H1 (cell line): Measurements from ENCODE around the gene IRF2BP1. TPM values are rescaled to one million over a fixed set of nuclear protein-coding genes. Genes with fewer than 3 reads are reported as not detected.
A peak's percentile ranks its signal among the peaks of the same experiment; 100 is the strongest.

ENCODE experiments used
- CTCF ChIA-PET: fragments of 300-600 bp; sonication (Branson Sonifier 250); formaldehyde crosslinking; loops from one replicate; lab custom pipeline; 2021; ENCODE audit not compliant: partially characterized antibody; lab: Charles Lee
- POLR2A ChIA-PET: fragments of 300-600 bp; sonication (Branson Sonifier 250); formaldehyde crosslinking; loops from one replicate; lab custom pipeline; 2021; ENCODE audit warnings: inconsistent platforms; ENCODE audit not compliant: partially characterized antibody; lab: Charles Lee
- DNase-seq, 2 experiments: peaks; one replicate each; pipeline versions ENCODE4 v3.0.0 to v3.0.0-alpha.2; 2010 to 2022; ENCODE audit warnings: low spot score in 2 of 2, low read depth in 1 of 2, mixed read lengths in 1 of 2
- FAIRE-seq: peaks from 2 replicates; lab custom pipeline; 2011; peaks lifted over from hg19 to GRCh38; lab: Jason Lieb, UNC
- H2AFZ ChIP-seq: 2 replicates; pipeline ENCODE4 v1.8.1; 2012; ENCODE audit warnings: low read length, inconsistent platforms
- H2AK5ac ChIP-seq: 2 replicates; pipeline ENCODE4 v1.6.1; 2013; ENCODE audit warnings: low read depth, low read length
- H2BK120ac ChIP-seq: replicated peaks from 2 replicates; pipeline ENCODE3; 2013; ENCODE audit warnings: low read depth, low read length, inconsistent platforms
- H2BK12ac ChIP-seq: 2 replicates; pipeline ENCODE4 v1.6.1; 2013; ENCODE audit warnings: low read depth, low read length
- H2BK15ac ChIP-seq: 2 replicates; pipeline ENCODE4 v1.6.1; 2013; ENCODE audit warnings: low read length
- H2BK20ac ChIP-seq: 2 replicates; pipeline ENCODE4 v1.6.1; 2013; ENCODE audit warnings: low read length
- H2BK5ac ChIP-seq: 2 replicates; pipeline ENCODE4 v1.6.1; 2013; ENCODE audit warnings: low read depth, low read length
- H3K14ac ChIP-seq: 2 replicates; pipeline ENCODE4 v1.6.1; 2013; ENCODE audit warnings: inconsistent platforms; ENCODE audit not compliant: insufficient read length
- H3K18ac ChIP-seq: 2 replicates; pipeline ENCODE4 v1.6.1; 2013; ENCODE audit warnings: low read length; ENCODE audit errors: extremely low read depth
- H3K23ac ChIP-seq: 2 replicates; pipeline ENCODE4 v1.6.1; 2013; ENCODE audit warnings: inconsistent platforms; ENCODE audit not compliant: insufficient read length
- H3K23me2 ChIP-seq: 2 replicates; pipeline ENCODE4 v1.6.1; 2013; ENCODE audit warnings: low read depth, low read length
- H3K27ac ChIP-seq: 2 replicates; pipeline ENCODE4 v1.6.1; 2011; ENCODE audit warnings: low read depth, low read length, inconsistent platforms
- H3K27me3 ChIP-seq, 4 experiments: replicated peaks in 1 of 4; 1 replicate in 1 of 4; 2 replicates in 3 of 4; pipeline versions ENCODE4 v1.6.1 to v1.8.1; 2011 to 2013; ENCODE audit warnings: low read length in 3 of 4, mild to moderate bottlenecking in 3 of 4, inconsistent platforms in 2 of 4, mixed read lengths in 2 of 4, moderate library complexity in 1 of 4; ENCODE audit not compliant: control insufficient read depth in 3 of 4, insufficient read depth in 3 of 4; ENCODE audit errors: extremely low read depth in 1 of 4
- H3K36me3 ChIP-seq, 4 experiments: 2 replicates each; pipeline versions ENCODE4 v1.6.1 to v1.8.1; 2011 to 2013; ENCODE audit warnings: mild to moderate bottlenecking in 4 of 4, low read length in 3 of 4, moderate library complexity in 2 of 4, control low read depth in 1 of 4, inconsistent platforms in 1 of 4; ENCODE audit not compliant: insufficient read depth in 4 of 4, control insufficient read depth in 2 of 4
- H3K4ac ChIP-seq: replicated peaks from 2 replicates; pipeline ENCODE3; 2013; ENCODE audit warnings: low read length, low read depth, mixed read lengths, inconsistent platforms; ENCODE audit not compliant: insufficient read length
- H3K4me1 ChIP-seq, 4 experiments: replicated peaks in 1 of 4; 1 replicate in 1 of 4; 2 replicates in 3 of 4; pipeline versions ENCODE4 v1.6.1 to v1.8.1; 2011 to 2013; ENCODE audit warnings: low read length in 3 of 4, inconsistent platforms in 2 of 4, mixed read lengths in 1 of 4; ENCODE audit not compliant: insufficient read depth in 4 of 4, control insufficient read depth in 3 of 4
- H3K4me2 ChIP-seq, 2 experiments: 2 replicates each; pipeline versions ENCODE4 v1.6.1 to v1.8.1; 2011 to 2013; ENCODE audit warnings: low read depth in 2 of 2, low read length in 2 of 2, control low read depth in 1 of 2, inconsistent platforms in 1 of 2, mild to moderate bottlenecking in 1 of 2; ENCODE audit not compliant: insufficient read depth in 1 of 2
- H3K4me3 ChIP-seq, 4 experiments: fragments of 200-600, 300-600 bp in 1 of 4; sonication (generic), shearing (Covaris generic), sonication (Bioruptor Twin) in 1 of 4; 2 replicates each; pipeline versions ENCODE4 v1.5.1 to v1.8.1; 2011 to 2016; ENCODE audit warnings: low read length in 4 of 4, low read depth in 3 of 4, control low read depth in 2 of 4, inconsistent platforms in 2 of 4, mild to moderate bottlenecking in 2 of 4, mixed read lengths in 1 of 4, moderate library complexity in 1 of 4; ENCODE audit not compliant: insufficient read depth in 2 of 4; ENCODE audit errors: extremely low read depth in 1 of 4
- H3K56ac ChIP-seq: replicated peaks from 2 replicates; pipeline ENCODE3; 2013; ENCODE audit warnings: low read depth, mild to moderate bottlenecking, mixed read lengths, low read length, inconsistent platforms; ENCODE audit not compliant: insufficient read length
- H3K79me1 ChIP-seq: 2 replicates; pipeline ENCODE4 v1.6.1; 2013; ENCODE audit warnings: low read depth, low read length, control low read depth
- H3K79me2 ChIP-seq, 2 experiments: 2 replicates each; pipeline versions ENCODE4 v1.6.1 to v1.8.1; 2012 to 2013; ENCODE audit warnings: low read length in 2 of 2, mild to moderate bottlenecking in 2 of 2, inconsistent platforms in 1 of 2; ENCODE audit not compliant: insufficient read depth in 2 of 2, control insufficient read depth in 1 of 2
- H3K9ac ChIP-seq, 4 experiments: replicated peaks in 1 of 4; 1 replicate in 1 of 4; 2 replicates in 3 of 4; pipeline versions ENCODE4 v1.6.1 to v1.8.1; 2011 to 2013; ENCODE audit warnings: low read depth in 3 of 4, low read length in 3 of 4, control low read depth in 2 of 4, mild to moderate bottlenecking in 2 of 4, moderate library complexity in 2 of 4, inconsistent platforms in 1 of 4; ENCODE audit errors: extremely low read depth in 1 of 4
- H3K9me3 ChIP-seq, 2 experiments: 2 replicates each; pipeline versions ENCODE4 v1.6.1 to v1.8.1; 2012 to 2013; ENCODE audit warnings: mild to moderate bottlenecking in 2 of 2, moderate library complexity in 2 of 2, control low read depth in 1 of 2, inconsistent platforms in 1 of 2, low read depth in 1 of 2, low read length in 1 of 2, mixed read lengths in 1 of 2; ENCODE audit not compliant: insufficient read depth in 2 of 2
- H4K20me1 ChIP-seq, 2 experiments: replicated peaks in 1 of 2; 2 replicates each; pipeline versions ENCODE3 to v1.8.1; 2011 to 2013; ENCODE audit warnings: inconsistent platforms in 2 of 2, low read length in 2 of 2, mild to moderate bottlenecking in 1 of 2; ENCODE audit not compliant: insufficient read depth in 2 of 2, control insufficient read depth in 1 of 2
- H4K5ac ChIP-seq: 2 replicates; pipeline ENCODE4 v1.6.1; 2013; ENCODE audit warnings: low read length, low read depth, mixed read lengths, inconsistent platforms; ENCODE audit not compliant: insufficient read length
- H4K8ac ChIP-seq: 2 replicates; pipeline ENCODE4 v1.8.0; 2013; ENCODE audit warnings: mild to moderate bottlenecking, moderate library complexity, low read length, inconsistent platforms; ENCODE audit not compliant: insufficient read depth; ENCODE audit errors: extremely low read depth
- H4K91ac ChIP-seq: replicated peaks from 2 replicates; pipeline ENCODE3; 2013; ENCODE audit warnings: low read length, mixed read lengths, inconsistent platforms; ENCODE audit not compliant: insufficient read length
- CBX5 ChIP-seq: fragments of 300-800, 300-1000 bp; sonication (generic); IDR thresholded peaks from 2 replicates; pipeline ENCODE4 v1.7.1; 2016; ENCODE audit warnings: antibody characterized with exemption, low read length, low read depth
- CBX8 ChIP-seq: fragments of 300-800, 300-1000 bp; sonication (generic); IDR thresholded peaks from 2 replicates; pipeline ENCODE4 v1.7.1; 2016; ENCODE audit warnings: low read depth, low read length, borderline replicate concordance
- CHD1 ChIP-seq: IDR thresholded peaks from 2 replicates; pipeline ENCODE4 v1.6.1; 2012; ENCODE audit warnings: low read depth, low read length, improper control_type of control experiment
- CTBP2 ChIP-seq: IDR thresholded peaks from 2 replicates; pipeline ENCODE4 v1.7.0; 2011; ENCODE audit warnings: borderline replicate concordance, mild to moderate bottlenecking, moderate library complexity, mixed read lengths, low read length; ENCODE audit not compliant: insufficient read depth, insufficient read length
- JUN ChIP-seq: IDR thresholded peaks from 2 replicates; pipeline ENCODE4 v1.6.1; 2011; ENCODE audit warnings: low read depth, mild to moderate bottlenecking, improper control_type of control experiment, low read length
- KDM4A ChIP-seq: IDR thresholded peaks from one replicate; pipeline ENCODE4 v1.7.1; 2012; ENCODE audit warnings: low read depth, mild to moderate bottlenecking, moderate library complexity, low read length, inconsistent platforms; ENCODE audit not compliant: severe bottlenecking
- MAFK ChIP-seq: IDR thresholded peaks from 2 replicates; pipeline ENCODE4 v1.6.1; 2012; ENCODE audit warnings: low read depth, mild to moderate bottlenecking, improper control_type of control experiment, low read length
- RBBP5 ChIP-seq: IDR thresholded peaks from 2 replicates; pipeline ENCODE4 v1.7.1; 2012; ENCODE audit warnings: low read depth, mild to moderate bottlenecking, inconsistent platforms, low read length, moderate library complexity, borderline replicate concordance
- SP4 ChIP-seq: IDR thresholded peaks from 2 replicates; pipeline ENCODE4 v1.6.1; 2012; ENCODE audit warnings: low read length, inconsistent platforms
- SRF ChIP-seq: IDR thresholded peaks from 2 replicates; pipeline ENCODE4 v1.6.1; 2011; ENCODE audit warnings: mild to moderate bottlenecking, low read depth, low read length, moderate library complexity
- TBP ChIP-seq: IDR thresholded peaks from 2 replicates; pipeline ENCODE4 v1.6.1; 2011; ENCODE audit warnings: low read depth, low read length, improper control_type of control experiment
- TCF12 ChIP-seq: IDR thresholded peaks from 2 replicates; pipeline ENCODE4 v1.6.1; 2011; ENCODE audit warnings: low read depth, mild to moderate bottlenecking, low read length
- WGBS, 2 experiments: shearing (Covaris generic) in 1 of 2; methylation state at CpG; one replicate each; pipeline versions ENCODE4 v1.1.6 to v1.1.7; 2013 to 2015; ENCODE audit warnings: low lambda C conversion rate in 2 of 2, mixed read lengths in 2 of 2, inconsistent platforms in 1 of 2, low coverage in 1 of 2, missing lambda C conversion rate in 1 of 2; ENCODE audit not compliant: insufficient replicate concordance in 2 of 2, insufficient coverage in 1 of 2, insufficient read length in 1 of 2; ENCODE audit errors: extremely low coverage in 1 of 2, missing lambda C conversion rate in 1 of 2; 5-methylcytosine and 5-hydroxymethylcytosine counted together
- polyA plus RNA-seq, 7 experiments: library from polyadenylated mRNA; depleted of rRNA in 3 of 7; stranded (reverse) in 5 of 7; unstranded in 2 of 7; fragments of >200 nt in 5 of 7; fragments of 200-250 nt in 2 of 7; gene quantifications; 1 replicate in 5 of 7; 2 replicates in 1 of 7; 4 replicates in 1 of 7; pipeline versions ENCODE4 v1.2.1 to v1.2.3, GENCODE V29; 2011 to 2013; ENCODE audit warnings: missing spikeins in 2 of 7, mixed read lengths in 2 of 7
- total RNA-seq: library from RNA; stranded (reverse); fragmentation: NEBNext Ultra II Directional; extraction: Animal tissue kit (Norgen Biotek cat#: 25700); gene quantifications from 2 replicates; pipeline ENCODE4 v1.2.1, GENCODE V29; 2021

IRF2BP1 gene
- total and polyA plus RNA-seq, 2 of the 8 experiments (the other 6 are each of a cell fraction or from before 2014, with no cell fraction given), result 12.1 to 24.4 TPM

- Histone ChIP-seq H3K23ac (no peak overlapping the region), H3K9ac (peak overlapping the region in 1 of 4 experiments; percentile 57; a peak in 3 of 7 replicates), H3K4me3 (peak overlapping the region; percentile 15 to 60 (median 42); a peak in 7 of 8 replicates), H2AK5ac (no peak overlapping the region), H3K79me2 (no peaks in the 10 kb centered on the region), H2AFZ (peak overlapping the region; percentile 84), H3K27ac (no peak overlapping the region), H3K4me2 (peak overlapping the region; percentile 62 to 81), H3K36me3 (no peaks in the 10 kb centered on the region), H2BK12ac (no peak overlapping the region), H4K8ac (no peak overlapping the region), H4K91ac (no peak overlapping the region), H3K4me1 (no peaks in the 10 kb centered on the region), H2BK120ac (no peak overlapping the region), H3K9me3 (no peaks in the 10 kb centered on the region), H4K20me1 (no peaks in the 10 kb centered on the region), H3K56ac (no peak overlapping the region), H3K79me1 (no peaks in the 10 kb centered on the region), H3K18ac (no peak overlapping the region; the same call in 1 of the 2 replicates), H4K5ac (no peak overlapping the region), H3K27me3 (peaks cover 1 to 18% (median 8%) of the 10 kb centered on the region in 4 experiments; a peak in 5 of 7 replicates), H2BK5ac (no peak overlapping the region), H3K23me2 (peaks cover 5% of the 10 kb centered on the region; the same call in 1 of the 2 replicates), H2BK15ac (0 out of 2 replicates have a peak overlapping the region, but pooled peaks have one; percentile 81), H2BK20ac (no peak overlapping the region), H3K4ac (no peak overlapping the region), H3K14ac (no peak overlapping the region)
- DNase-seq (peak; percentile 90 to 92), FAIRE-seq (peak; percentile 99)
- 14% methylated on average over 32 of the region's 33 CpGs; no CpG with 5 or more reads in 1 of the 2 experiments for WGBS, 2 experiments
- CTCF ChIA-PET, result interaction anchor here (0.5 to 3.2 kb wide), 8 partner anchors 14 to 253 kb away, joined by 3 to 15 read pairs (median 3); partner anchors contain the start of gene NANOS2
- POLR2A ChIA-PET, result interaction anchor here (0.7 to 1.8 kb wide), 6 partner anchors 14 to 79 kb away, joined by 3 to 5 read pairs (median 3); no protein-coding TSS in a partner anchor
- TF ChIP-seq JUN (no peak), SRF (no peak), CTBP2 (no peak), MAFK (no peak), KDM4A (peak; percentile 32), CHD1 (no peak), TBP (peak; percentile 91), CBX5 (no peak), CBX8 (no peak), SP4 (0 out of 2 replicates have a peak, but pooled peaks have one; percentile 65), RBBP5 (no peak), TCF12 (0 out of 2 replicates have a peak, but pooled peaks have one; percentile 28)
Measured at GRCh38 chr19:45927565-45928261, 41.8 kb upstream of the IRF2BP1 start.
